H1 (cell line): ENCODE measurements around the gene SLC22A3. TPM values are rescaled to one million over a fixed set of nuclear protein-coding genes. Genes with fewer than 3 reads are reported as not detected.

Experiments used
- HDAC6 ChIP-seq: IDR thresholded peaks from one replicate; pipeline ENCODE4 v1.7.1; 2012; ENCODE audit warnings: low read depth, mild to moderate bottlenecking, inconsistent platforms, low read length, moderate library complexity
- POLR2A ChIP-seq, 2 experiments: IDR thresholded peaks; 1 replicate in 1 of 2; 2 replicates in 1 of 2; pipeline ENCODE4 v1.6.1; 2011; ENCODE audit warnings: low read depth in 2 of 2, low read length in 2 of 2, mild to moderate bottlenecking in 2 of 2; ENCODE audit errors: control extremely low read depth in 1 of 2
- polyA plus RNA-seq, 7 experiments: library from polyadenylated mRNA; depleted of rRNA in 3 of 7; stranded (reverse) in 5 of 7; unstranded in 2 of 7; fragments of >200 nt in 5 of 7; fragments of 200-250 nt in 2 of 7; gene quantifications; 1 replicate in 5 of 7; 2 replicates in 1 of 7; 4 replicates in 1 of 7; pipeline versions ENCODE4 v1.2.1 to v1.2.3, GENCODE V29; 2011 to 2013; ENCODE audit warnings: missing spikeins in 2 of 7, mixed read lengths in 2 of 7
- total RNA-seq: library from RNA; stranded (reverse); fragmentation: NEBNext Ultra II Directional; extraction: Animal tissue kit (Norgen Biotek cat#: 25700); gene quantifications from 2 replicates; pipeline ENCODE4 v1.2.1, GENCODE V29; 2021
- TF ChIP-seq, protein P1 (sequence below): fragments of 300-600 bp; sonication (generic); IDR thresholded peaks from 2 replicates; pipeline ENCODE4 v1.7.1; 2012; ENCODE audit warnings: low read length, moderate library complexity, mild to moderate bottlenecking, inconsistent platforms; ENCODE audit not compliant: insufficient replicate concordance

The SLC22A3 gene
- total and polyA plus RNA-seq, 2 of the 8 experiments (the other 6 are each of a cell fraction or from before 2014, with no cell fraction given): 1.0 to 2.9 TPM

DNA sequence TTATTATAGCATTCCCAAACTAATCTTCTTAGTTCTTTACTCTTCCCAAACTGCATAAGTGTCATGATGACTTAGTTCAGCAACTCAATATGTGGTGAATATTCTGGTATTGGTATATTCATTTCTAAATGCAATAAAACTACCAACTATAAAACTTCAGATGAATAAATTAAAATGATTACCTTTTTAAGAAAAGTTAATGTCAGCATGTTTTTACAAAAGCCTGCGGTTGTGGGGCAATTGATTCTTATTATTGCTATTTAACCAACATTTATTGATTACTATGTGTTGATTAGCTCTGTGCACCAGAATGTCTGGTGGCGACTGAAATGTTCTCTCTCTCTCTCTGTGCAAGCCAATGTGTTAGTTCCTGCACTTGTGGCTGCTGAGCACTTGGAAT is 5.0 kb upstream of the SLC22A3 start (continued):
- TF ChIP-seq, protein P1, sequence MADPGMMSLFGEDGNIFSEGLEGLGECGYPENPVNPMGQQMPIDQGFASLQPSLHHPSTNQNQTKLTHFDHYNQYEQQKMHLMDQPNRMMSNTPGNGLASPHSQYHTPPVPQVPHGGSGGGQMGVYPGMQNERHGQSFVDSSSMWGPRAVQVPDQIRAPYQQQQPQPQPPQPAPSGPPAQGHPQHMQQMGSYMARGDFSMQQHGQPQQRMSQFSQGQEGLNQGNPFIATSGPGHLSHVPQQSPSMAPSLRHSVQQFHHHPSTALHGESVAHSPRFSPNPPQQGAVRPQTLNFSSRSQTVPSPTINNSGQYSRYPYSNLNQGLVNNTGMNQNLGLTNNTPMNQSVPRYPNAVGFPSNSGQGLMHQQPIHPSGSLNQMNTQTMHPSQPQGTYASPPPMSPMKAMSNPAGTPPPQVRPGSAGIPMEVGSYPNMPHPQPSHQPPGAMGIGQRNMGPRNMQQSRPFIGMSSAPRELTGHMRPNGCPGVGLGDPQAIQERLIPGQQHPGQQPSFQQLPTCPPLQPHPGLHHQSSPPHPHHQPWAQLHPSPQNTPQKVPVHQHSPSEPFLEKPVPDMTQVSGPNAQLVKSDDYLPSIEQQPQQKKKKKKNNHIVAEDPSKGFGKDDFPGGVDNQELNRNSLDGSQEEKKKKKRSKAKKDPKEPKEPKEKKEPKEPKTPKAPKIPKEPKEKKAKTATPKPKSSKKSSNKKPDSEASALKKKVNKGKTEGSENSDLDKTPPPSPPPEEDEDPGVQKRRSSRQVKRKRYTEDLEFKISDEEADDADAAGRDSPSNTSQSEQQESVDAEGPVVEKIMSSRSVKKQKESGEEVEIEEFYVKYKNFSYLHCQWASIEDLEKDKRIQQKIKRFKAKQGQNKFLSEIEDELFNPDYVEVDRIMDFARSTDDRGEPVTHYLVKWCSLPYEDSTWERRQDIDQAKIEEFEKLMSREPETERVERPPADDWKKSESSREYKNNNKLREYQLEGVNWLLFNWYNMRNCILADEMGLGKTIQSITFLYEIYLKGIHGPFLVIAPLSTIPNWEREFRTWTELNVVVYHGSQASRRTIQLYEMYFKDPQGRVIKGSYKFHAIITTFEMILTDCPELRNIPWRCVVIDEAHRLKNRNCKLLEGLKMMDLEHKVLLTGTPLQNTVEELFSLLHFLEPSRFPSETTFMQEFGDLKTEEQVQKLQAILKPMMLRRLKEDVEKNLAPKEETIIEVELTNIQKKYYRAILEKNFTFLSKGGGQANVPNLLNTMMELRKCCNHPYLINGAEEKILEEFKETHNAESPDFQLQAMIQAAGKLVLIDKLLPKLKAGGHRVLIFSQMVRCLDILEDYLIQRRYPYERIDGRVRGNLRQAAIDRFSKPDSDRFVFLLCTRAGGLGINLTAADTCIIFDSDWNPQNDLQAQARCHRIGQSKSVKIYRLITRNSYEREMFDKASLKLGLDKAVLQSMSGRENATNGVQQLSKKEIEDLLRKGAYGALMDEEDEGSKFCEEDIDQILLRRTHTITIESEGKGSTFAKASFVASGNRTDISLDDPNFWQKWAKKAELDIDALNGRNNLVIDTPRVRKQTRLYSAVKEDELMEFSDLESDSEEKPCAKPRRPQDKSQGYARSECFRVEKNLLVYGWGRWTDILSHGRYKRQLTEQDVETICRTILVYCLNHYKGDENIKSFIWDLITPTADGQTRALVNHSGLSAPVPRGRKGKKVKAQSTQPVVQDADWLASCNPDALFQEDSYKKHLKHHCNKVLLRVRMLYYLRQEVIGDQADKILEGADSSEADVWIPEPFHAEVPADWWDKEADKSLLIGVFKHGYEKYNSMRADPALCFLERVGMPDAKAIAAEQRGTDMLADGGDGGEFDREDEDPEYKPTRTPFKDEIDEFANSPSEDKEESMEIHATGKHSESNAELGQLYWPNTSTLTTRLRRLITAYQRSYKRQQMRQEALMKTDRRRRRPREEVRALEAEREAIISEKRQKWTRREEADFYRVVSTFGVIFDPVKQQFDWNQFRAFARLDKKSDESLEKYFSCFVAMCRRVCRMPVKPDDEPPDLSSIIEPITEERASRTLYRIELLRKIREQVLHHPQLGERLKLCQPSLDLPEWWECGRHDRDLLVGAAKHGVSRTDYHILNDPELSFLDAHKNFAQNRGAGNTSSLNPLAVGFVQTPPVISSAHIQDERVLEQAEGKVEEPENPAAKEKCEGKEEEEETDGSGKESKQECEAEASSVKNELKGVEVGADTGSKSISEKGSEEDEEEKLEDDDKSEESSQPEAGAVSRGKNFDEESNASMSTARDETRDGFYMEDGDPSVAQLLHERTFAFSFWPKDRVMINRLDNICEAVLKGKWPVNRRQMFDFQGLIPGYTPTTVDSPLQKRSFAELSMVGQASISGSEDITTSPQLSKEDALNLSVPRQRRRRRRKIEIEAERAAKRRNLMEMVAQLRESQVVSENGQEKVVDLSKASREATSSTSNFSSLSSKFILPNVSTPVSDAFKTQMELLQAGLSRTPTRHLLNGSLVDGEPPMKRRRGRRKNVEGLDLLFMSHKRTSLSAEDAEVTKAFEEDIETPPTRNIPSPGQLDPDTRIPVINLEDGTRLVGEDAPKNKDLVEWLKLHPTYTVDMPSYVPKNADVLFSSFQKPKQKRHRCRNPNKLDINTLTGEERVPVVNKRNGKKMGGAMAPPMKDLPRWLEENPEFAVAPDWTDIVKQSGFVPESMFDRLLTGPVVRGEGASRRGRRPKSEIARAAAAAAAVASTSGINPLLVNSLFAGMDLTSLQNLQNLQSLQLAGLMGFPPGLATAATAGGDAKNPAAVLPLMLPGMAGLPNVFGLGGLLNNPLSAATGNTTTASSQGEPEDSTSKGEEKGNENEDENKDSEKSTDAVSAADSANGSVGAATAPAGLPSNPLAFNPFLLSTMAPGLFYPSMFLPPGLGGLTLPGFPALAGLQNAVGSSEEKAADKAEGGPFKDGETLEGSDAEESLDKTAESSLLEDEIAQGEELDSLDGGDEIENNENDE: no peak
- TF ChIP-seq HDAC6 (no peak), POLR2A (IDR thresholded peaks at IDR 0.05; ENCODE audit: control extremely low read depth in 1 of 2, low read depth in 2 of 2, low read length in 2 of 2) (no peak)
- TF ChIP-seq, all 59 proteins: peak for 0
